LoVo (cell line): ENCODE data around the gene NLRP2B.
"Not testable (repeated sequence)": the region's sequence is repeated elsewhere in the genome, so short reads cannot be mapped to it uniquely, and the experiment has no call there.

Experiments
- DNase-seq: peaks from one replicate; pipeline ENCODE4 v3.0.0-alpha.2; 2016; ENCODE audit warnings: low spot score

Gene NLRP2B

DNA sequence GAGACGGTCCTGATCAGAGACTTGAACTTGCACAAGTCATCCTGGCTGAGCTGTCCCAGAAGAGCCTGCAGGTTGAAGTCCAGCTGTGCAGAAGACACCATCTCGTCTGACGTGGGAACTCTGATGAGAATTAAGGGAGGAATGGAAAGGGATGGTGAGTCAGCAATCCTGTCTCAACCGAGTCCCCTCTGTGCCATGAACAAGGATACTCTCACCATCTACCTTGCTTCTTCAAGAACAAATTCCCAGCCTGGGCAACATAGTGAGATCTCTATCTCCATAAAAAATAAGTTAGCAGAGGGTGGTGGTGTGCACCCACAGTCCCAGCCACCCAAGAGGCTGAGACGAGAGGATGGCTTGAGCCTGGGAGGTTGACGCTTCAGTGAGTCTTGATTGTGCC is at the start of gene NLRP2B:
Gene NLRP2B, minus strand, starts transcription at position 101 of the 400 bp plus-strand sequence.
- DNase-seq: no peak

DNA sequence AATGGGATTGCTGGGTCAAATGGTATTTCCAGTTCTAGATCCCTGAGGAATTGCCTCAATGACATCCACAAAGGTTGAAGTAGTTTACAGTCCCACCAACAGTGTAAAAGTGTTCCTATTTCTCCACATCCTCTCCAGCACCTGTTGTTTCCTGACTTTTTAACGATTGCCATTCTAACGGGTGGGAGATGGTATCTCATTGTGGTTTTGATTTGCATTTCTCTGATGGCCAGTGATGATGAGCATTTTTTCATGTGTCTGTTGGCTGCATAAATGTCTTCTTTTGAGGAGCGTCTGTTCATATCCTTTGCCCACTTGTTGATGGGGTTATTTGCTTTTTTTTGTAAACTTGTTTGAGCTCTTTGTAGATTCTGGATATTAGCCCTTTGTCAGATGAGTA is 45.9 kb upstream of the NLRP2B start:
- not testable (repeated sequence) for DNase-seq

DNA sequence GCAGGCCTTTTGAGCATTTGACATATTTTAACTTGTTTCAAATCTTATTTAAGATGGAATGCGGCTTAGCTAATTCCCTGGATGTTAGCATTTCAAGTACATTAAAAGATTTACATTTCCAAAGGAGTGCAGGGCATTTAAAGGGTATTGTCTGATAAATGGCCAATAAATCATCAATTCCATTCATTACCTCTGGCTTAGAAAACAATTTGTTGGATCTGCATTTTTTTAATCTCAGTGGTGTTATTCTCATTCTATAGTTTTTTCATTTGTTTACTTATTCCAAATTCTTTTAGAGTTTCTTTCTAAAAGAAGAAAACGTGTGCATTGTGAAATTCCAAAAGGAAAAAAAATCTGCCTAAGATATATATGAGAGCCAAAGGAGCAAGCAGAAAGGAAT is 1.3 kb upstream of the NLRP2B start:
- DNase-seq: no peak

DNA sequence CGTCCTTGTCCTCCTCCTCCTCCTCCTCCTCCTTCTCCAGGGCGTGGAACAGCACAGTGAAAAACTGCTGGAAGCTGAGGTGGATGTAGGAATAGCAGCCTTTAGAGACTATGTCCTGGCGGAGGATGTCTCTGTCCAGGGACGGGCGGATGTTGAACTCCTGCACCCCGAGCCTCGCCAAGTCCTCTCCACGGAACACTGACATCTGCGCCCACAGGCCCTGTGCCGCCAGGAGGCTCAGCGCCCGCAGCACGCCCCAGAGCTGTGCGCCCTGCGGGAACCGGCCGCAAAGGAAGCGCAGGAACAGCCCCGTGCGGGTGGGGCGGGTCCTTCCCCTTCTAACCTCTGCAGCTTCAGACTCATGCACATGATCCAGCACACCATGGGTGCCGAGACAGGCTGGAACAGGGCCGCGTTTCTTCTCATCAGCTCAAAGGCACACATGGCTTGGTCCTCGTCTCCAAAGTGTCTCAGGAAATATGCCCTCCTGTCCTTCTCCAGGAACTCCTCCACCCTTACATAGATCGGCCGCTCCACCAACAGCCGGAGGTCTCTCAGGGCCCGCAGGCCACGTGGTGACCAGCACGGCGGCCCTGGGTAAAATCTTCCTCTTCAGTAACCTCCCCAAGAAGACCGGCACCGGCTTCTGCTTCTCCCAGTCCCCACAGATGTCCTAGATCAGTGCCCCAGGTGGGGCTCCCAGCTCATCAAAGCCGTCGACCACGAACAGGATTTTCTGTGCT is 1.2 kb downstream of the NLRP2B start:
- no peak for DNase-seq

DNA sequence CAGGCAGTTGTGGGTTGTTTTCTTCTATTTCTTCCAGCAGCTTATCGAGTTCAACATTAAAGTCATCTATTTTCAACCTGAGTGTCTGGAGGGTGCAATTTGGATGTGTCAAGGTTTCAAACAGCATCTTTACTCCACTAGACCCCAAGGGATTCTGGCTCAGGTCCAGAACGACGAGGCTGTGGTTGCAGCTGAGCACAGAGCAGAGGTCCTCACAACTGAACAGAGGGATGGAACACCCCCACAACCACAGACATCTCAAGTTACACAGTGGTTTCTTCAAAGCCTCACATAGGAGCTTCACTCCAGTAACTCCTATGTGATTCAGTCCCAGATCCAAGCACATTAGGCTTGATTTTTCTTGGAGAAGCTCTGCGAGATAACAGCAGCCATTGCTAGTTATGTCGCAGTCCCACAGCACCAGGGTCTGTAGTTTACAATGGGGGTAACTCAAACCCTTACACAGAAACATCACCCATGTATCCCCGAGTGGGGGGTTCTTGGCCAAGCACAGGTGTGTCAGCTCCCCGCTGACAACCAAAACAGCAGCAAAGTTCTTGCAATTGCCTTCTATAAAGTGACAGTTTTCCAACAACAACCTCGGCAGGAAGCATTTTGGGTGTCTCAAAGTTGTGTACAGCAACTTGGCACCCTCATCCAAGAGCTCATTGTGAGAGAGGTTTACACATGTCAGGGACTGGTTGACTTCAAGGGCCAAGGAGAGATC is 2.8 kb downstream of the NLRP2B start:
- no peak for DNase-seq

DNA sequence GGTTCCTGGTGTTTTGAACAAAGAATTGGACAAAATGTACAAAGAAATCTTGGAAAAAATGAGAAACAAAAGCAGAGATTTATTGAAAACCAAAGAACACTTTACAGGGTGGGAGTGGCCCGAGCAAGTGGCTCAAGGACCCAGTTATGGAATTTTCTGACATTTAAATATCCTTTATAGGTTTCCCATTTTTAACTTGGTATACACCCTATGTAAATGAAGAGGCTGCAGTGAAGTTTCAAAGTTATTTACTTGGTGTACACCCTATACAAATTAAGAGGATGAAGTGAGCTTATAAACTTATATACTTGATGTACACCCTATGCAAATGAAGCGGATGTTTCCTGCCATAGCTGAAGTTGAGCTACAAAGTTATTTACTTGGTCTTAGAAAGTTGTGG is 4.7 kb downstream of the NLRP2B start:
- DNase-seq: no peak

DNA sequence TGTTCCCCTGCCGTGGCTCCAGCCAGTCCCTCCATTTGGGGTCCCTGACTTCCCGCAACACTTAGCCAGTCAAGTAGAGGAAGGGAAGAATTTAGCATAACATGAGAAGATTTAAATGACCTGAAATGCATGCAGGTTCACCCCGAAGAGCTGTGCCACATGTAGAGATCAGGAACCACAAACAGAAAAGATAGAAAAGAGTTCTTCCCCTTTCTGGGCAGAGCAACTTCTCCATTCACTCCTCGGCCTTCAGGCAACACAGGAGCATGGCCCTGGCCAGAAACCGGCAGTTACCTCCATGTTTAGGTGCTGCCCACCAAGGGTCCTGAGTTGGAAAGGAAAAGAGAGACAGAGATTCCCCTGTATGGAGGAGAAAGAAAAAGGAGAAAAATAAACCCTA is 5.2 kb downstream of the NLRP2B start:
- DNase-seq: no peak

DNA sequence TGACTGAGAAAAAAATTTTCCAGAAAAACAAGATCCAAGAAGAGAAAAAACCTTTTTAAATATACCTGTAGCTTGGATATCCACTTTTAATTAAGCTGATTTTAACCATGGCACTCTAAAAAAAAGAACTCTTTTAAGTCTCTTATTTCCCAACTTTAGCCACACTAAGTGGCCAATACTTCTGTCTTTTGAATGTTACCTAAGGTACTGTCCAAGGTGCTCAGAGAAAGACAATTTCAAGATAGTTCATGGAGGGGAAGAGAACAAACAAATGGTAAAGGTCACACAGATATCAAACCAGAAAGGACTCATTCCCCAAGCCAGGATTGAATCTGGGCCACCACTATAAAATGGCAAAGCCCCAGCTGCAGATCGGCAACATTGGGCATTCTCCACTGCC is 10.1 kb downstream of the NLRP2B start:
- no peak for DNase-seq

DNA sequence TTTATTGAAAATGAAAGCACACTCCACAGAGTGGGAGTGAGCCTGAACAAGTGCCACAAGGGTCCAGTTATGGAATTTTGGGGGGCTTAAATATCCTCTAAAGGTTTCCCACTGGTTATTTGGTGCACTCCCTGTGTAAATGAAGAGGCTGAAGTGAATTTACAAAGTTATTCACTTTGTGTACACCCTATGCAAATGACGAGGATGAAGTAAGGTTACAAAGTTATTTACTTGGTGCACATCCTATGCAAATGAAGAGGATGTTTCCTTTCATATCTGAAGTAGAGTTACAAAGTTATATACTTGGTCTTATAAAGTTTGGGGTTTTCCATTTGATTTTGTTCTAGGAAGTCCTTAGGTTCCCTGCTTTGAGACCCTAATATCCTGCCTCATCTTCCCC is 13.1 kb downstream of the NLRP2B start:
- DNase-seq: no peak

DNA sequence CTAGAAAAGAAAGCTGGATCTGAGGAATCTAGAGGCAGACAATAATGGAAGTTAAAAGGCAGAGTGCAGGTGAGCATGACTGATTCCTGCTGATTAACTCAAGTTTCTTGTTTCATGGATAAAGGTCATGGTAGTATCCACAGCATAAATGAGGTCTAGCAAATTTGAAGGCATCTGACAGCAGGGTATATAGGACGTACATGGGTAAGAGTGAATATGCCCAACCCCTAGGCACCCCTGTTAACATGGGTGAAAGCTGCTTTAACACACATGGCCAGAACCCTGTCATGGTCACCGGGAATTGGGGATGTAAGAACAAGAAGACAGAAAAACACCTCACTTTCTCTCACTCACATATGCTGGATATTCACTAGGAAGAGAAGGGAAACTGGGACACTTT is 25.0 kb downstream of the NLRP2B start:
- no peak for DNase-seq

DNA sequence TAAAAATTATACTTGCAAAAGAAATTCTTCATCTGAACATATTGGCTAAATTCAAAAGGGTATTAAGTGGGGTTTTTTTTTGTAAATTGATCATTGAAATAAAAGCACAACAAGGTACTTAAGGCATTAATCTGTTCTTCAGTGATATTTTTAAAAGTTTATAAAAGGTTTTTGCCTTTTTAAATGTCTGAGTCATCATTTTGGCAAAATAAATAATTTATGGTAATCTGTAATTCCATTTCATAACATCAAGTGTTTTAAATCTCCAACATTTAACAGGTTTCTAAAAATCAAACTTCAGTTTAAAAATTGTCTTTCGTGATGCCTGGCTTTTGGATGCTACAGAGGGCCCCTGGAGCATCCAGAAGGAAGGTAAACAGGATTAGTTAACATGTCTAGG is 27.4 kb downstream of the NLRP2B start:
- DNase-seq: no peak

DNA sequence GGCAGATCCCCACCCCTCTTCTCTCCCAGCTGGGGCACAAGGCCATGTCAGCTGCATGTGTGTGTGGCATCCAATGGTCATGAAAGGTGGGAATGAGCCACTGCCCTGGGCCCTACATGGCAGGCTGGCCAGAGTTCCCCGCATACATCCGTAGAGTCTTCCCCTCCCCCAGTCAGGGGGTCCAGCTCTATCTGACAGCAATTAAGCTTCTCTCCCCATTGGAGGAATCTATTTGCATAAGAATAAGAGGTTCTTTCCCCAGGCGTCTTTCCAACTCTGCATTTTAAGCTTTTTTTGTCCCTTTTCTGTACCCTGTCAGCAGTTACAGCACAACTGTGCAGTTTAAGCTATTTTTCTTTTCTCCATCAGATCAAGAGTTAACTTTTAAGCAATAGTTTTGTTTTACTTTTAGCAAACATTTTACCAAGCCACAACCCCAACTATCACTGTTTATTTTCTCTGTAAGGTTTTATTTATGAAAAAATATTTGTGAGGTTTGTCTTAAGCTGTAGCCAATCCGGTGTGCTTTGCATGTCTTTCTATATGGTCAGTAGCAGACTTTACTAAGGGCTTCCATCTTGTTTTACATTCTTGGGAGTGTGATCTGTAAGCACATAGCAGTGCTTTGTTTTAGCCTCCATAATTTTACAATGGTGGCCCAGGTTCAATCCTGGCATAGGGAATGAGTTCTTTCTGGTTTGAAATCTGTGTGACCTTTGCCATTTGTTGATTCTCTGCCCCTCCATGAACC is 28.7 kb downstream of the NLRP2B start:
- no peak for DNase-seq

DNA sequence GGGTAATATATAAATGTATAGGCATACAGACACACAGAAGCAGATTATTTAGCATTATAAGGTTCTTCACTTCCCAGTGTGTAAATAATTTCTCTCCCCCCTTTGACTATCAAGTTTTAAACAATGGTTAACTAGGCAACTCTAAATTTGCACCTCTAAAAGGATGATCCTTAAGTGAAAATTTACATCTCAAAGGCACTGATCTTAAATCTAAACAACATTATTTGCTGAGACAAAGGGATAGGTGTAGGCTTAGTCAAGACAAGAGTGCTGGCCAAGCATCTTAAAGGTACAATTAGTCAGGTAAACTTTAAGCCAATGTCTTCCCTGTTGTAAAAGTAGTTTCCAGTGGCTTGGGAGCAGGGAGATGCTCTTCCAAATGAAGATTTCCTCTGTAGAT is 33.0 kb downstream of the NLRP2B start:
- no peak for DNase-seq

DNA sequence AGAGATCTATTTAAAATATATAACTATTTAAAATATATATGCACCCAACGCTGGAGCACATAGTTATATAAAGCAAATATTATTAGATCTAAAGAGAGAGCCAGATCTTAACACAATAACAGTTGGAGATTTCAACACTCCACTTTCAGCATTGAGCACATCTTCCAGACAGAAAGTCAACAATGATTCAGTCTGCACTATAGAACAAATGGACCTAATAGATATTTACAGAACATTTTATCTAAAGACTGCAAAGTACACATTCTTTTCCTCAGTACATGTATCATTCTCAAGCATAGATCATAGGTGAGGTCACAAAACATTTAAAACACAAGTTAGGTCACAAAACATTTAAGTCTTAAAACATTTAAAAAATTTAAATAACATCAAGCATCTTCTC is 36.4 kb downstream of the NLRP2B start:
- no peak for DNase-seq

DNA sequence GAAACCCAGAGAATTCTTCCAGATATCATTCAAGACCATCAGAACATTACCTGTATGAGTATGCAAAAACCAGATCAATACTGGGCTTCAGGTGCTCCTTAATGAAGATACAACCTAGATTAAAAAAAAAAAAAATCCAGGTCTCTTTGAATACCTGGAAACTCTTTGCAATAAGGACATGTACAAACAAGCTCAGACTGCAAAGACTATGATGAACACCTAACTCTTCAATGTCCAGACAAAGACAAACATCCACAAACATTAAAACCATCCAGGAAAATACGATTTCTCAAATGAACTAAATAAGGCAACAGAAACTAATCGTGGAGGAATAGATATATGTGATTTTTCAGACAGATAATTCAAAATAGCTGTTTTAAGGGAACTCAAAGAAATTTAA is 38.7 kb downstream of the NLRP2B start:
- DNase-seq: no peak

DNA sequence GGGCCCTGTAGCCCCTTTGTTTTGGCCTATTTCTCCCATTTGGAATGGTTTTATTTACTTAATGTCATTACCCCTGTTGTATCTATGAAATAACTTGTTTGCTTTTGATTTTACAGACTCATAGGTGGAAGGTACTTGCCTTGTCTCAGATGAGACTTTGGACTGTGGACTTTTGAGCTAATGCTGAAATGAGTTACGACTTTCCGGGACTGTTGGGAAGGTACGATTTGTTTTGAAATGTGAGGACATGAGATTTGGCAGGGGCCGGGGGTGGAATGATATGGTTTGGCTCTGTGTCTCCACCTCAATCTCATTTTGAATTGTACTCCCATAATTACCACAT is 39.4 kb downstream of the NLRP2B start:
- DNase-seq: no peak

DNA sequence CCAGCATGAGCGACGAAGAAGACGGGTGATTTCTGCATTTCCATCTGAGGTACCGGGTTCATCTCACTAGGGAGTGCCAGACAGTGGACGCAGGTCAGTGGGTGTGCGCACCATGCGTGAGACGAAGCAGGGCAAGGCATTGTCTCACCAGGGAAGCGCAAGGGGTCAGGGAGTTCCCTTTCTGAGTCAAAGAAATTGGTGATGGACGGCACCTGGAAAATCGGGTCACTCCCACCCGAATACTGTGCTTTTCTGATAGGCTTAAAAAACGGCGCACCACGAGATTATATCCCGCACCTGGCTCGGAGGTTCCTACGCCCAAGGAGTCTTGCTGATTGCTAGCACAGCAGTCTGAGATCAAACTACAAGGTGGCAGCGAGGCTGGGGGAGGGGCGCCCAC is 50.6 kb downstream of the NLRP2B start:
- DNase-seq: not testable (repeated sequence)
